IMR-90 (cell line): ENCODE results near the gene ZBTB38. TPM values are rescaled to one million over a fixed set of nuclear protein-coding genes. Genes with fewer than 3 reads are reported as not detected.
A peak's percentile ranks its signal among the peaks of the same experiment; 100 is the strongest.

Source experiments
- ATAC-seq: fragments of 200-7000 bp; cut with Tn5 transposase; 2 replicates; pipeline ENCODE4 v1.9.1; 2020; ENCODE audit warnings: low read depth, mild to moderate bottlenecking, moderate library complexity
- BruUV-seq: library from RNA; stranded (reverse); fragments of 400-500 nt; replicated peaks from 2 replicates; lab custom pipeline; 2021; lab: Mats Ljungman, UMichigan
- CTCF ChIA-PET: fragments of 300-600 bp; formaldehyde crosslinking; extraction: SDS; loops from one replicate; lab custom pipeline; 2021; ENCODE audit warnings: antibody characterized with exemption; lab: Yijun Ruan, JAX
- POLR2A ChIA-PET: fragments of 300-600 bp; sonication (Branson Sonifier 250); formaldehyde crosslinking; loops from one replicate; lab custom pipeline; 2022; ENCODE audit warnings: antibody characterized with exemption; ENCODE audit not compliant: unreplicated experiment; lab: Charles Lee
- DNase-seq: peaks from one replicate; pipeline ENCODE4 v3.0.0; 2013
- H2AFZ ChIP-seq: replicated peaks from 2 replicates; pipeline ENCODE3; 2013; ENCODE audit warnings: low read length, mild to moderate bottlenecking; ENCODE audit not compliant: poor library complexity
- H2AK5ac ChIP-seq: 2 replicates; pipeline ENCODE4 v1.6.1; 2013; ENCODE audit warnings: low read depth, low read length, inconsistent platforms
- H2AK9ac ChIP-seq: replicated peaks from 2 replicates; pipeline ENCODE3; 2013; ENCODE audit warnings: mild to moderate bottlenecking, low read depth, low read length, moderate library complexity; ENCODE audit not compliant: poor library complexity
- H2BK120ac ChIP-seq: 2 replicates; pipeline ENCODE4 v1.6.1; 2013; ENCODE audit warnings: low read depth, low read length, inconsistent platforms
- H2BK15ac ChIP-seq: 3 replicates; pipeline ENCODE4 v1.6.1; 2013; ENCODE audit warnings: low read depth, low read length, inconsistent platforms
- H2BK20ac ChIP-seq: 2 replicates; pipeline ENCODE4 v1.6.1; 2013; ENCODE audit warnings: low read depth, mild to moderate bottlenecking, inconsistent platforms, low read length, moderate library complexity
- H2BK5ac ChIP-seq: 2 replicates; pipeline ENCODE4 v1.6.1; 2013; ENCODE audit warnings: mild to moderate bottlenecking, low read depth, low read length, inconsistent platforms; ENCODE audit not compliant: poor library complexity, severe bottlenecking
- H3K14ac ChIP-seq: replicated peaks from 2 replicates; pipeline ENCODE4 v1.6.1; 2013; ENCODE audit warnings: low read depth, low read length, inconsistent platforms
- H3K18ac ChIP-seq: 2 replicates; pipeline ENCODE4 v1.6.1; 2013; ENCODE audit warnings: low read depth, low read length, control low read depth
- H3K23ac ChIP-seq: 2 replicates; pipeline ENCODE4 v1.6.1; 2013; ENCODE audit warnings: low read depth, low read length, inconsistent platforms
- H3K27ac ChIP-seq: 2 replicates; pipeline ENCODE4 v1.5.1; 2013; ENCODE audit warnings: mild to moderate bottlenecking, control low read depth, low read length; ENCODE audit not compliant: insufficient read depth
- H3K27me3 ChIP-seq: 2 replicates; pipeline ENCODE4 v1.6.1; 2013; ENCODE audit warnings: low read length; ENCODE audit not compliant: control insufficient read depth, insufficient read depth
- H3K36me3 ChIP-seq: 2 replicates; pipeline ENCODE4 v1.6.1; 2013; ENCODE audit warnings: low read length, mixed read lengths; ENCODE audit not compliant: control insufficient read depth, insufficient read depth
- H3K4ac ChIP-seq: 2 replicates; pipeline ENCODE4 v1.6.1; 2013; ENCODE audit warnings: low read depth, low read length, inconsistent platforms
- H3K4me1 ChIP-seq: 2 replicates; pipeline ENCODE4 v1.6.1; 2013; ENCODE audit warnings: low read length, mixed read lengths; ENCODE audit not compliant: control insufficient read depth, insufficient read depth
- H3K4me2 ChIP-seq: 2 replicates; pipeline ENCODE4 v1.6.1; 2013; ENCODE audit warnings: low read depth, mild to moderate bottlenecking, control low read depth, low read length, moderate library complexity
- H3K4me3 ChIP-seq: 2 replicates; pipeline ENCODE4 v1.5.1; 2013; ENCODE audit warnings: low read depth, mild to moderate bottlenecking, control low read depth, low read length, moderate library complexity; ENCODE audit not compliant: insufficient read depth
- H3K56ac ChIP-seq: 2 replicates; pipeline ENCODE4 v1.6.1; 2013; ENCODE audit warnings: low read length, inconsistent platforms; ENCODE audit not compliant: insufficient read depth; ENCODE audit errors: extremely low read depth
- H3K79me1 ChIP-seq, 2 experiments: 2 replicates each; pipeline ENCODE4 v1.6.1; 2013; ENCODE audit warnings: low read length in 2 of 2, inconsistent platforms in 1 of 2, low read depth in 1 of 2
- H3K9ac ChIP-seq: 2 replicates; pipeline ENCODE4 v1.6.1; 2013; ENCODE audit warnings: low read depth, low read length, control low read depth
- H3K9me1 ChIP-seq: 2 replicates; pipeline ENCODE4 v1.6.1; 2013; ENCODE audit warnings: low read length, inconsistent platforms; ENCODE audit not compliant: insufficient read depth
- H3K9me3 ChIP-seq: 2 replicates; pipeline ENCODE4 v1.6.1; 2013; ENCODE audit warnings: low read length; ENCODE audit not compliant: control insufficient read depth, insufficient read depth
- H4K20me1 ChIP-seq: 2 replicates; pipeline ENCODE4 v1.6.1; 2013; ENCODE audit warnings: low read length, inconsistent platforms; ENCODE audit not compliant: insufficient read depth
- H4K5ac ChIP-seq: 2 replicates; pipeline ENCODE4 v1.6.1; 2013; ENCODE audit warnings: mild to moderate bottlenecking, low read depth, low read length, control low read depth
- H4K8ac ChIP-seq, 2 experiments: 2 replicates each; pipeline ENCODE4 v1.6.1; 2013; ENCODE audit warnings: low read depth in 2 of 2, low read length in 2 of 2, control low read depth in 1 of 2, inconsistent platforms in 1 of 2
- H4K91ac ChIP-seq: 2 replicates; pipeline ENCODE4 v1.6.1; 2013; ENCODE audit warnings: low read depth, low read length, inconsistent platforms; ENCODE audit not compliant: insufficient read depth
- BHLHE40 ChIP-seq: fragments of 150-350 bp; IDR thresholded peaks from 2 replicates; pipeline ENCODE4 v1.6.1; 2016; ENCODE audit warnings: mild to moderate bottlenecking, low read depth, low read length
- CHD1 ChIP-seq: IDR thresholded peaks from 2 replicates; pipeline ENCODE4 v1.6.1; 2012; ENCODE audit warnings: low read depth, low read length, improper control_type of control experiment
- RCOR1 ChIP-seq: IDR thresholded peaks from 2 replicates; pipeline ENCODE4 v1.6.1; 2012; ENCODE audit warnings: mild to moderate bottlenecking, low read length, improper control_type of control experiment; ENCODE audit not compliant: insufficient replicate concordance
- dilution Hi-C: fragments of 300-500 bp; cut with HindIII; formaldehyde crosslinking; loops from one replicate; pipeline ENCODE4 v1.14.3; 2018; ENCODE audit warnings: low sequenced_read_pairs; ENCODE audit not compliant: unreplicated experiment
- in situ Hi-C: fragments of 300-500 bp; cut with MboI; formaldehyde crosslinking; loops from 3 replicates; pipeline ENCODE4 v1.14.3; 2019; ENCODE audit warnings: low sequenced_read_pairs, inconsistent platforms, mixed read lengths
- intact Hi-C: fragments of 100-400 bp; cut with micrococcal nuclease; formaldehyde crosslinking; loops from 2 replicates; pipeline ENCODE4 v1.10.0; 2022
- polyA plus RNA-seq, 3 experiments: library from polyadenylated mRNA; depleted of rRNA; stranded (reverse); fragments of >200 nt; gene quantifications; 2 replicates each; pipeline ENCODE4 v1.2.3, GENCODE V29; 2012; ENCODE audit warnings: low replicate concordance in 1 of 3
- total RNA-seq: library from RNA; depleted of rRNA; stranded (reverse); fragments of >200 nt; gene quantifications from 2 replicates; pipeline ENCODE4 v1.2.3, GENCODE V29; 2012
- TF ChIP-seq, protein P1 (sequence below): conservative IDR thresholded peaks from 2 replicates; pipeline ENCODE4 v1.5.1; 2012; ENCODE audit warnings: mild to moderate bottlenecking, low read depth, low read length, improper control_type of control experiment

ZBTB38 gene
- total and polyA plus RNA-seq, 2 of the 4 experiments (the other 2 are of a cell fraction) = 44.9 to 274 TPM

DNA sequence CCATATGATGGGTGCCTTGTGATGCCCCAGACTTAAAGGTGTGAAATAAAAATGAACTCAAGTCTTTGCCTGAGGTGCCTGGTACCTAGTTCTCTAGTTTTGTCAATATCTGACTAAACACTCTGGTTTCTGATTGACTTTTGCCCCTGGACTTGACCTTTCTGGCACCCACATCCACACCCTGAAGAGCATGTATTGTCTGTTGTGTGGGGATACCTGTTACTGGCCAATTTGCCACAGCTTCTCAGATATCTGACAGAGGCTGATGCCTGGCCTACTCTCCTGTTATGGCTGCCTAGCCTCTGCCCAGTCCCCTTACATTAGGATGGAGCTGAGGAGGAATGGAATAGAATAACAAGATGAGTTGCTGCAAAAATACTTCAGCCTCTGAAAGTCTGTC is 3.6 kb downstream of the ZBTB38 start:
- Histone ChIP-seq H3K56ac (0 out of 2 replicates have a peak overlapping the region, but pooled peaks have one; percentile 19), H2AK5ac (peak overlapping the region; percentile 18; the same call in 1 of the 2 replicates), H3K4me2 (no peak overlapping the region), H2BK15ac (no peak overlapping the region; the same call in 2 of the 3 replicates), H3K27ac (0 out of 2 replicates have a peak overlapping the region, but pooled peaks have one; percentile 5), H4K5ac (peak overlapping the region; percentile 49; the same call in 1 of the 2 replicates), H3K4ac (peak overlapping the region; percentile 62; the same call in 1 of the 2 replicates), H3K18ac (peak overlapping the region; percentile 25; the same call in 1 of the 2 replicates), H4K91ac (peak overlapping the region; percentile 37), H2AFZ (no peak overlapping the region), H3K14ac (peak overlapping the region; percentile 38; the same call in 1 of the 2 replicates), H2BK120ac (peak overlapping the region; percentile 36), H3K27me3 (no peaks in the 10 kb centered on the region), H3K4me3 (no peak overlapping the region), H3K9me3 (no peaks in the 10 kb centered on the region), H4K20me1 (no peaks in the 10 kb centered on the region), H2BK20ac (peak overlapping the region; percentile 17; the same call in 1 of the 2 replicates), H3K36me3 (peaks cover 24% of the 10 kb centered on the region), H4K8ac (peak overlapping the region in 1 of 2 experiments; percentile 48; a peak in 2 of 4 replicates), H2AK9ac (no peak overlapping the region), H3K23ac (peak overlapping the region; percentile 53), H3K4me1 (peaks cover 16% of the 10 kb centered on the region), H3K9ac (no peak overlapping the region), H3K79me1 (peaks cover 43 to 73% of the 10 kb centered on the region in 2 experiments), H2BK5ac (peak overlapping the region; percentile 44), H3K9me1 (peaks cover 15% of the 10 kb centered on the region)
- dilution Hi-C loops (no loop called here), in situ Hi-C loops (no loop called here), intact Hi-C loops (no loop called here)
- TF ChIP-seq, protein P1, sequence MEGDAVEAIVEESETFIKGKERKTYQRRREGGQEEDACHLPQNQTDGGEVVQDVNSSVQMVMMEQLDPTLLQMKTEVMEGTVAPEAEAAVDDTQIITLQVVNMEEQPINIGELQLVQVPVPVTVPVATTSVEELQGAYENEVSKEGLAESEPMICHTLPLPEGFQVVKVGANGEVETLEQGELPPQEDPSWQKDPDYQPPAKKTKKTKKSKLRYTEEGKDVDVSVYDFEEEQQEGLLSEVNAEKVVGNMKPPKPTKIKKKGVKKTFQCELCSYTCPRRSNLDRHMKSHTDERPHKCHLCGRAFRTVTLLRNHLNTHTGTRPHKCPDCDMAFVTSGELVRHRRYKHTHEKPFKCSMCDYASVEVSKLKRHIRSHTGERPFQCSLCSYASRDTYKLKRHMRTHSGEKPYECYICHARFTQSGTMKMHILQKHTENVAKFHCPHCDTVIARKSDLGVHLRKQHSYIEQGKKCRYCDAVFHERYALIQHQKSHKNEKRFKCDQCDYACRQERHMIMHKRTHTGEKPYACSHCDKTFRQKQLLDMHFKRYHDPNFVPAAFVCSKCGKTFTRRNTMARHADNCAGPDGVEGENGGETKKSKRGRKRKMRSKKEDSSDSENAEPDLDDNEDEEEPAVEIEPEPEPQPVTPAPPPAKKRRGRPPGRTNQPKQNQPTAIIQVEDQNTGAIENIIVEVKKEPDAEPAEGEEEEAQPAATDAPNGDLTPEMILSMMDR = no peak
- TF ChIP-seq BHLHE40 = no peak
- no peak for TF ChIP-seq CHD1
- no peak for TF ChIP-seq RCOR1
- ChIA-PET CTCF (interaction anchor here (1.6 kb wide), 1 partner anchor 140 kb away, joined by 4 read pairs; the partner anchor contains the start of gene PXYLP1), POLR2A (no interaction called here)
- ATAC-seq (no peak), DNase-seq (no peak)
- no TSS peak for BruUV-seq
